ENCODE measurements around the gene RBP5. TPM values are rescaled to one million over a fixed set of nuclear protein-coding genes. Genes with fewer than 3 reads are reported as not detected.

The RBP5 gene
- total RNA-seq, 1 experiment from 2014 or later: 2.3 TPM

- DNase-seq: no peak
- no peaks in the 10 kb centered on the region for H3K9me3 Mint-ChIP-seq (ENCODE audit: low read depth, unreplicated experiment)
- intact Hi-C loops (cut with micrococcal nuclease; ENCODE audit: unreplicated experiment): no loop called here
- TF ChIP-seq CTCF (IDR thresholded peaks at IDR 0.05; ENCODE audit: unreplicated experiment): no peak
- H3K4me3 Mint-ChIP-seq (ENCODE audit: low read depth, unreplicated experiment): no peak overlapping the region
- BruUV-seq (replicated peaks): no TSS peak
- H3K27me3 Mint-ChIP-seq (ENCODE audit: unreplicated experiment): peaks cover 60% of the 10 kb centered on the region
- no peaks in the 10 kb centered on the region for H3K4me1 Mint-ChIP-seq (ENCODE audit: low read depth, unreplicated experiment)
- no peak overlapping the region for H3K27ac Mint-ChIP-seq (ENCODE audit: unreplicated experiment)
- CTCF ChIA-PET: no interaction called here
- H3K36me3 Mint-ChIP-seq (ENCODE audit: insufficient read depth, unreplicated experiment): peaks cover 11% of the 10 kb centered on the region
Observed at GRCh38 chr12:7089196-7089871, 39.4 kb downstream of the RBP5 start.

GRCh38 chr12:7083125-7083524, 45.6 kb downstream of the RBP5 start:
- intact Hi-C loops (cut with micrococcal nuclease; ENCODE audit: unreplicated experiment): no loop called here
- no peaks in the 10 kb centered on the region for H3K36me3 Mint-ChIP-seq (ENCODE audit: insufficient read depth, unreplicated experiment)
- peaks cover 5% of the 10 kb centered on the region for H3K9me3 Mint-ChIP-seq (ENCODE audit: low read depth, unreplicated experiment)
- TF ChIP-seq CTCF (IDR thresholded peaks at IDR 0.05; ENCODE audit: unreplicated experiment): no peak
- CTCF ChIA-PET: no interaction called here
- no peak for DNase-seq
- H3K4me1 Mint-ChIP-seq (ENCODE audit: low read depth, unreplicated experiment): no peaks in the 10 kb centered on the region
- H3K27me3 Mint-ChIP-seq (ENCODE audit: unreplicated experiment): peaks cover 18% of the 10 kb centered on the region
- BruUV-seq (replicated peaks): no TSS peak
- no peak overlapping the region for H3K4me3 Mint-ChIP-seq (ENCODE audit: low read depth, unreplicated experiment)
- H3K27ac Mint-ChIP-seq (ENCODE audit: unreplicated experiment): no peak overlapping the region

- H3K27me3 Mint-ChIP-seq (ENCODE audit: unreplicated experiment): peaks cover 16% of the 10 kb centered on the region
- H3K4me3 Mint-ChIP-seq (ENCODE audit: low read depth, unreplicated experiment): no peak overlapping the region
- DNase-seq: no peak
- intact Hi-C loops (cut with micrococcal nuclease; ENCODE audit: unreplicated experiment): no loop called here
- peaks cover 5% of the 10 kb centered on the region for H3K9me3 Mint-ChIP-seq (ENCODE audit: low read depth, unreplicated experiment)
- BruUV-seq (replicated peaks): no TSS peak
- H3K36me3 Mint-ChIP-seq (ENCODE audit: insufficient read depth, unreplicated experiment): no peaks in the 10 kb centered on the region
- H3K4me1 Mint-ChIP-seq (ENCODE audit: low read depth, unreplicated experiment): no peaks in the 10 kb centered on the region
- TF ChIP-seq CTCF (IDR thresholded peaks at IDR 0.05; ENCODE audit: unreplicated experiment): no peak
- H3K27ac Mint-ChIP-seq (ENCODE audit: unreplicated experiment): no peak overlapping the region
- CTCF ChIA-PET: no interaction called here
Observed at GRCh38 chr12:7081037-7081436, 47.7 kb downstream of the RBP5 start.

- no peak overlapping the region for H3K27ac Mint-ChIP-seq (ENCODE audit: unreplicated experiment)
- no peak overlapping the region for H3K4me3 Mint-ChIP-seq (ENCODE audit: low read depth, unreplicated experiment)
- CTCF ChIA-PET: interaction anchor here (0.6 kb wide), 2 partner anchors 56 to 100 kb away, joined by 3 to 5 read pairs; no protein-coding TSS in a partner anchor
- H3K9me3 Mint-ChIP-seq (ENCODE audit: low read depth, unreplicated experiment): peaks cover 5% of the 10 kb centered on the region
- H3K27me3 Mint-ChIP-seq (ENCODE audit: unreplicated experiment): peaks cover 29% of the 10 kb centered on the region
- no peaks in the 10 kb centered on the region for H3K36me3 Mint-ChIP-seq (ENCODE audit: insufficient read depth, unreplicated experiment)
- H3K4me1 Mint-ChIP-seq (ENCODE audit: low read depth, unreplicated experiment): no peaks in the 10 kb centered on the region
- no peak for TF ChIP-seq CTCF (IDR thresholded peaks at IDR 0.05; ENCODE audit: unreplicated experiment)
- BruUV-seq (replicated peaks): no TSS peak
- intact Hi-C loops (cut with micrococcal nuclease; ENCODE audit: unreplicated experiment): no loop called here
- DNase-seq: no peak
Observed at GRCh38 chr12:7079826-7080125, 48.9 kb downstream of the RBP5 start.

Data from Calu3 (cell line).